ENCODE results near the gene RPH3AL. TPM values are rescaled to one million over a fixed set of nuclear protein-coding genes. Genes with fewer than 3 reads are reported as not detected.

Gene RPH3AL
- total RNA-seq, 1 experiment from 2014 or later = 3.0 TPM

DNA sequence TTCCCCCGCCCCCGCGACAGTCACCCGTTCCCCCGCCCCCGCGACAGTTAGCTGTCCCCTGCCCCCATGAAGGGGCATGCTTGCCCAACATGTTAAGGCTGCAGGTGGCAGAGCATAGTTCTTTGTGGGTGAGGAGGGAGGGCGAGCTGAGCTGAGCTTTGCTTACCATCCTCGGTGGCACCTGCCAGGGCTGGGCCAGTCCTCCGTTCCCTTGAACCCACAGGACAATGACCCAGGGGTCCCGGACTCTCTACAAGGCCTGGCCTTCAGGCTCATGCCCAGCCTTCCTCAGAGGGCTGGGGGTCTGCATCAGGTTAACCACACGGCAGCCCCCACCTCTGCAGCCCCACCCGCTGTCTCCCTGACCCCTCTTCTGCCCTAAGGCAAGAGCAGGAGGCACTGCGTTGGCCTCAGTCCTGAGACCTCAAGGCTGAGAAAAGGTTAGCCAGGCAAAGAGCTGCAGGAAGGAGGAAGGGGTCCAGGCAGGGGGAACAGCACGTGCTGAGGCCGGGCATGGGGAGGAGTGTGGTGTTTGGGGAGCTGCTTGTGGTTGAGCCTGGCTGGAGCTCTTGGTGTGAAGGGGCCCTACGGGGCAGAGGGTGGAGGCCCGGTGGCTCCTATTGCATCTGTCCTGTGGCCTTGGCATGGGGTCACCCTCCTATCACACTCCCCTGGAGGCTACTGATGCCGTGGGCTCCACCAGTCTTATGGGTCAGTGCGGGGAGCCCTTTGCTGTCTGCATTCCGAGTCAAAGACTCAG lies 159.8 kb downstream of the RPH3AL start:
- Histone ChIP-seq H3K27ac (ENCODE audit: insufficient read length, low read depth, low read length) (no peak overlapping the region), H3K27me3 (ENCODE audit: insufficient read depth, low read length) (no peaks in the 10 kb centered on the region), H3K9ac (ENCODE audit: extremely low read depth, insufficient read length, low read length) (no peak overlapping the region), H3K56ac (ENCODE audit: insufficient read length, low read depth, low read length) (no peak overlapping the region), H2BK12ac (ENCODE audit: insufficient read length, low read depth, low read length) (no peak overlapping the region), H2AK5ac (ENCODE audit: insufficient read length, low read length) (no peak overlapping the region), H3K18ac (ENCODE audit: insufficient read length, low read depth, low read length) (no peak overlapping the region), H3K79me2 (ENCODE audit: insufficient read depth, low read length) (no peaks in the 10 kb centered on the region), H2BK5ac (ENCODE audit: insufficient read length, low read length) (no peak overlapping the region), H3T11ph (ENCODE audit: low read length) (no peak overlapping the region), H3K4me2 (ENCODE audit: insufficient read depth, insufficient read length, low read length) (no peak overlapping the region), H4K20me1 (ENCODE audit: control insufficient read depth, insufficient read depth, insufficient read length) (peaks cover 3% of the 10 kb centered on the region), H2BK20ac (ENCODE audit: low read depth, low read length, poor library complexity, severe bottlenecking) (no peak overlapping the region), H4K8ac (replicated peaks; ENCODE audit: insufficient read length, low read depth, low read length) (no peak overlapping the region), H4K5ac (ENCODE audit: insufficient read length, low read depth, low read length) (no peak overlapping the region), H3K4me1 (ENCODE audit: insufficient read depth, low read length) (no peaks in the 10 kb centered on the region), H4K91ac (ENCODE audit: insufficient read length, low read depth, low read length) (no peak overlapping the region), H2BK120ac (ENCODE audit: low read depth, low read length, poor library complexity, severe bottlenecking) (no peak overlapping the region), H2AFZ (ENCODE audit: low read length) (no peak overlapping the region), H3K79me1 (ENCODE audit: insufficient read depth, low read depth, low read length, poor library complexity, severe bottlenecking) (no peaks in the 10 kb centered on the region), H3K23me2 (ENCODE audit: insufficient read length, low read depth, low read length, poor library complexity, severe bottlenecking) (no peaks in the 10 kb centered on the region), H3K14ac (ENCODE audit: insufficient read depth, low read length) (no peak overlapping the region), H3K23ac (ENCODE audit: insufficient read length, low read depth, low read length) (no peak overlapping the region), H3K9me3 (ENCODE audit: control insufficient read depth, low read depth, low read length) (no peaks in the 10 kb centered on the region), H2BK15ac (ENCODE audit: low read depth, low read length) (no peak overlapping the region), H3K4ac (ENCODE audit: low read depth, low read length) (no peak overlapping the region)
- no CpG with 5 or more reads among the region's 21 CpGs for WGBS (ENCODE audit: extremely low coverage, insufficient read length, low lambda C conversion rate)
- TF ChIP-seq, protein P1, sequence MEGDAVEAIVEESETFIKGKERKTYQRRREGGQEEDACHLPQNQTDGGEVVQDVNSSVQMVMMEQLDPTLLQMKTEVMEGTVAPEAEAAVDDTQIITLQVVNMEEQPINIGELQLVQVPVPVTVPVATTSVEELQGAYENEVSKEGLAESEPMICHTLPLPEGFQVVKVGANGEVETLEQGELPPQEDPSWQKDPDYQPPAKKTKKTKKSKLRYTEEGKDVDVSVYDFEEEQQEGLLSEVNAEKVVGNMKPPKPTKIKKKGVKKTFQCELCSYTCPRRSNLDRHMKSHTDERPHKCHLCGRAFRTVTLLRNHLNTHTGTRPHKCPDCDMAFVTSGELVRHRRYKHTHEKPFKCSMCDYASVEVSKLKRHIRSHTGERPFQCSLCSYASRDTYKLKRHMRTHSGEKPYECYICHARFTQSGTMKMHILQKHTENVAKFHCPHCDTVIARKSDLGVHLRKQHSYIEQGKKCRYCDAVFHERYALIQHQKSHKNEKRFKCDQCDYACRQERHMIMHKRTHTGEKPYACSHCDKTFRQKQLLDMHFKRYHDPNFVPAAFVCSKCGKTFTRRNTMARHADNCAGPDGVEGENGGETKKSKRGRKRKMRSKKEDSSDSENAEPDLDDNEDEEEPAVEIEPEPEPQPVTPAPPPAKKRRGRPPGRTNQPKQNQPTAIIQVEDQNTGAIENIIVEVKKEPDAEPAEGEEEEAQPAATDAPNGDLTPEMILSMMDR (conservative IDR thresholded peaks at IDR 0.05) = no peak
- H3K27me3 Mint-ChIP-seq (ENCODE audit: low read depth) = peaks cover 5% of the 10 kb centered on the region
- no peak for DNase-seq
- no peak overlapping the region for H3K4me3 Mint-ChIP-seq
- peaks cover under 1 to 3% of the 10 kb centered on the region in 2 experiments; a peak in 4 of 5 replicates for H3K9me3 Mint-ChIP-seq
- H3K4me1 Mint-ChIP-seq = peaks cover 5% of the 10 kb centered on the region in 2 experiments; a peak in 3 of 4 replicates
- peak overlapping the region in 1 of 3 experiments; percentile 27; a peak in 1 of 7 replicates for H3K27ac Mint-ChIP-seq
- peaks cover 0 to 1% (median under 1%) of the 10 kb centered on the region in 3 experiments; a peak in 2 of 7 replicates for H3K36me3 Mint-ChIP-seq (ENCODE audit: insufficient read depth in 1 of 3, low read depth in 3 of 3)

Data from H9 (cell line).